Right atrium auricular region (tissue), 2 donors: ENCODE results near the gene CDKAL1. TPM values are rescaled to one million over a fixed set of nuclear protein-coding genes. Genes with fewer than 3 reads are reported as not detected.
"Not testable (repeated sequence)": the region's sequence is repeated elsewhere in the genome, so short reads cannot be mapped to it uniquely, and the experiment has no call there.

ENCODE experiments used
- DNase-seq: peaks from one replicate; pipeline ENCODE4 v3.0.0-alpha.2; 2019; ENCODE audit warnings: low spot score
- H3K27ac ChIP-seq, 2 donors: fragments of 200-600 bp; sonication (generic); 1 replicate in 1 of 2; 2 replicates in 1 of 2; pipeline ENCODE4 v1.5.1; 2016 to 2019
- H3K27me3 ChIP-seq, 2 donors: fragments of 200-600 bp; sonication (generic); one replicate each; pipeline versions ENCODE4 v1.5.1 to v1.6.0; 2017 to 2019
- H3K36me3 ChIP-seq: fragments of 200-600 bp; sonication (generic); one replicate; pipeline ENCODE4 v1.5.1; 2016
- H3K4me1 ChIP-seq, 2 donors: fragments of 200-600 bp; sonication (generic); one replicate each; pipeline versions ENCODE4 v1.5.1 to v1.6.0; 2017 to 2019
- H3K4me3 ChIP-seq, 2 donors: fragments of 200-600 bp; sonication (generic); 1 replicate in 1 of 2; 2 replicates in 1 of 2; pipeline ENCODE4 v1.5.1; 2017 to 2019; ENCODE audit warnings: mild to moderate bottlenecking in 1 of 2, moderate library complexity in 1 of 2
- H3K9me3 ChIP-seq, 2 donors: fragments of 200-600 bp; sonication (generic); one replicate each; pipeline ENCODE4 v1.5.1; 2019
- CTCF ChIP-seq, 2 donors: fragments of 200-600 bp; sonication (generic); IDR thresholded peaks; one replicate each; pipeline ENCODE4 v1.5.1; 2019; ENCODE audit warnings: antibody characterized with exemption in 2 of 2
- total RNA-seq, 2 donors: library from RNA; depleted of rRNA; stranded (reverse); fragments of >200 nt; gene quantifications; one replicate each; pipeline ENCODE4 v1.1.0, GENCODE V29; 2016

The CDKAL1 gene
- total RNA-seq, 2 donors from 2014 or later, result 8.8 to 10.5 TPM

GRCh38 chr6:20610636-20611370, 76.5 kb downstream of the CDKAL1 start:
- no peaks in the 10 kb centered on the region for H3K9me3 ChIP-seq
- no peak for DNase-seq
- no peak for TF ChIP-seq CTCF (IDR thresholded peaks at IDR 0.05)
- peak overlapping the region in 1 of 2 donors; percentile 31 for H3K27ac ChIP-seq
- H3K4me3 ChIP-seq, result no peak overlapping the region
- H3K36me3 ChIP-seq, result no peaks in the 10 kb centered on the region
- H3K4me1 ChIP-seq, result no peaks in the 10 kb centered on the region
- no peaks in the 10 kb centered on the region for H3K27me3 ChIP-seq

GRCh38 chr6:20617537-20617936, 83.3 kb downstream of the CDKAL1 start:
- not testable (repeated sequence) for H3K27ac ChIP-seq, H3K4me3 ChIP-seq, DNase-seq, H3K9me3 ChIP-seq, H3K4me1 ChIP-seq, H3K27me3 ChIP-seq, H3K36me3 ChIP-seq

GRCh38 chr6:20620043-20620442, 85.8 kb downstream of the CDKAL1 start:
- no peak for DNase-seq
- Histone ChIP-seq H3K4me3 (no peak overlapping the region), H3K36me3 (no peaks in the 10 kb centered on the region), H3K27ac (no peak overlapping the region), H3K27me3 (no peaks in the 10 kb centered on the region), H3K4me1 (peaks cover 0 to 5% of the 10 kb centered on the region in 2 donors), H3K9me3 (no peaks in the 10 kb centered on the region)
- TF ChIP-seq CTCF (IDR thresholded peaks at IDR 0.05), result no peak

- H3K36me3 ChIP-seq, result no peaks in the 10 kb centered on the region
- no peak for TF ChIP-seq CTCF (IDR thresholded peaks at IDR 0.05)
Measured at GRCh38 chr6:20623761-20624160, 89.5 kb downstream of the CDKAL1 start.

GRCh38 chr6:20626165-20626564, 91.9 kb downstream of the CDKAL1 start:
- no peak for DNase-seq
- peaks cover 0 to 8% of the 10 kb centered on the region in 2 donors for H3K4me1 ChIP-seq
- TF ChIP-seq CTCF (IDR thresholded peaks at IDR 0.05), result no peak

More at GRCh38 chr6:20623761-20624160, 89.5 kb downstream of the CDKAL1 start:
- no peaks in the 10 kb centered on the region for H3K27me3 ChIP-seq
- H3K4me3 ChIP-seq, result no peak overlapping the region
- no peaks in the 10 kb centered on the region for H3K9me3 ChIP-seq
- H3K27ac ChIP-seq, result no peak overlapping the region
- no peak for DNase-seq
- H3K4me1 ChIP-seq, result peaks cover 0 to 5% of the 10 kb centered on the region in 2 donors

GRCh38 chr6:20629509-20629908, 95.3 kb downstream of the CDKAL1 start:
- Histone ChIP-seq H3K27me3 (no peaks in the 10 kb centered on the region), H3K36me3 (no peaks in the 10 kb centered on the region), H3K4me3 (no peak overlapping the region), H3K4me1 (peaks cover 0 to 4% of the 10 kb centered on the region in 2 donors), H3K9me3 (no peaks in the 10 kb centered on the region), H3K27ac (no peak overlapping the region)
- TF ChIP-seq CTCF (IDR thresholded peaks at IDR 0.05), result no peak
- no peak for DNase-seq

More at GRCh38 chr6:20626165-20626564, 91.9 kb downstream of the CDKAL1 start:
- H3K4me3 ChIP-seq, result no peak overlapping the region
- no peaks in the 10 kb centered on the region for H3K27me3 ChIP-seq
- no peaks in the 10 kb centered on the region for H3K36me3 ChIP-seq
- no peak overlapping the region for H3K27ac ChIP-seq
- H3K9me3 ChIP-seq, result no peaks in the 10 kb centered on the region
